Measurements from ENCODE around the gene WDR33. TPM values are rescaled to one million over a fixed set of nuclear protein-coding genes. Genes with fewer than 3 reads are reported as not detected.
"Not testable (repeated sequence)": the region's sequence is repeated elsewhere in the genome, so short reads cannot be mapped to it uniquely, and the experiment has no call there.

The WDR33 gene
- total RNA-seq, 2 donors from 2014 or later, result 25.4 to 41.9 TPM

DNA sequence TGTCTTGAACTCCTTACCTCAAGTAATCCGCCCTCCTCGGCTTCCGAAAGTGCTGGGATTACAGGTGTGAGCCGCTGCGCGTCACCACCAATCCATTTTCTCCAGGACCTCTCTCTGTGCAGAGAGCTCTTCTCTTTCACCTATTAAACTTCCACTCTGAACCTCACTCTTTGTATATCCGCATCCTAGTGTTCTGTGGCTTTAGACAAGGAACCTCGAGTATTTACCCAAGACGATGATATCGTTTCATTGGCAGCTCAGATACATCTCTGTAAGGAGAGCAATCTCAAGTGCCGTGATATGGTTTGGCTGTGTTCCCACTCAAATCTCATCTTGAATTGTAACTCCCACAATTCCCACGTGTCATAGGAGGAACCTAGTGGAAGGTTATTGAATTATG is 15.1 kb upstream of the WDR33 start:
- 83% methylated on average over 12 of the region's 12 CpGs for WGBS
- intact Hi-C loops (cut with DNase I), result no loop called here

DNA sequence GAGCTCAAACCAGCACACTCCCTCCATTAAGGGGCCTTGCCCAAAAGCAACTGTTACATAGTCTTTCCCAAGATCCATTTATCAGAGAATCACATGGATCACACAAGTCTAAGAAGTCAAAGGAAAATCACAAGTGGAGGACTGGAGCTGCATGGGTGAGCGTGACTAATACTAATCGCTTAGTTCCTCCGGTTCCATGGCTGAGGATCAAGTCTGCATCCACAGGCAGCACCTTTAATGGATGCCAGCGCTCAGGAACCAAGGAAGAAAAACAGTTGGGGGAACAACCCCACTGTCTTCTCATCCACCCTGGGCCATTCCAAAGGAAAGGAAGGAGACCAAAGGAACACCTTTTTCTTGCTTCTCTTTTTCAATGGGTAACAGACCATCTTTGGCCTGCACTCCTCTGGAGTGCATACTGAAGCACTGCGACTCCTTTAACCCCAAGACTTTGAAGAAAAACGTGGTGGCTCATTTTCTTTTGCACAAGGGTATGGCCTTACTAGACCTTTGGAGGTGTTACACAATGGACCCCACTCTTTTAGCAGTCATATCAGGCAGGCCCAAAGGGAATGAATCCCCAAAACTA is 9.2 kb upstream of the WDR33 start:
- WGBS, result 80% methylated on average over 6 of the region's 6 CpGs
- intact Hi-C loops (cut with DNase I), result no loop called here
- TF ChIP-seq, protein P1, sequence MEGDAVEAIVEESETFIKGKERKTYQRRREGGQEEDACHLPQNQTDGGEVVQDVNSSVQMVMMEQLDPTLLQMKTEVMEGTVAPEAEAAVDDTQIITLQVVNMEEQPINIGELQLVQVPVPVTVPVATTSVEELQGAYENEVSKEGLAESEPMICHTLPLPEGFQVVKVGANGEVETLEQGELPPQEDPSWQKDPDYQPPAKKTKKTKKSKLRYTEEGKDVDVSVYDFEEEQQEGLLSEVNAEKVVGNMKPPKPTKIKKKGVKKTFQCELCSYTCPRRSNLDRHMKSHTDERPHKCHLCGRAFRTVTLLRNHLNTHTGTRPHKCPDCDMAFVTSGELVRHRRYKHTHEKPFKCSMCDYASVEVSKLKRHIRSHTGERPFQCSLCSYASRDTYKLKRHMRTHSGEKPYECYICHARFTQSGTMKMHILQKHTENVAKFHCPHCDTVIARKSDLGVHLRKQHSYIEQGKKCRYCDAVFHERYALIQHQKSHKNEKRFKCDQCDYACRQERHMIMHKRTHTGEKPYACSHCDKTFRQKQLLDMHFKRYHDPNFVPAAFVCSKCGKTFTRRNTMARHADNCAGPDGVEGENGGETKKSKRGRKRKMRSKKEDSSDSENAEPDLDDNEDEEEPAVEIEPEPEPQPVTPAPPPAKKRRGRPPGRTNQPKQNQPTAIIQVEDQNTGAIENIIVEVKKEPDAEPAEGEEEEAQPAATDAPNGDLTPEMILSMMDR (IDR thresholded peaks at IDR 0.05), result no peak
- TF ChIP-seq POLR2AphosphoS5 (IDR thresholded peaks at IDR 0.05) (no peak), POLR2A (IDR thresholded peaks at IDR 0.05) (no peak)
- no peaks in the 10 kb centered on the region for H3K9me3 ChIP-seq
- no peak overlapping the region for H3K4me3 ChIP-seq
- no peaks in the 10 kb centered on the region for H3K36me3 ChIP-seq
- H3K4me1 ChIP-seq (replicated peaks), result no peaks in the 10 kb centered on the region
- H3K27ac ChIP-seq, result no peak overlapping the region
- DNase-seq (ENCODE audit: low spot score), result no peak
- no peaks in the 10 kb centered on the region for H3K27me3 ChIP-seq (replicated peaks; ENCODE audit: insufficient read depth)

More for the DNA sequence above, 15.1 kb upstream of the WDR33 start:
- Histone ChIP-seq H3K4me1 (replicated peaks) (no peaks in the 10 kb centered on the region), H3K4me3 (no peak overlapping the region), H3K36me3 (no peaks in the 10 kb centered on the region), H3K27ac (no peak overlapping the region), H3K27me3 (replicated peaks; ENCODE audit: insufficient read depth) (no peaks in the 10 kb centered on the region), H3K9me3 (no peaks in the 10 kb centered on the region)
- TF ChIP-seq POLR2AphosphoS5 (IDR thresholded peaks at IDR 0.05), result no peak
- TF ChIP-seq, protein P1 (IDR thresholded peaks at IDR 0.05), result no peak
- TF ChIP-seq POLR2A (IDR thresholded peaks at IDR 0.05), result no peak
- no peak for DNase-seq (ENCODE audit: low spot score)

DNA sequence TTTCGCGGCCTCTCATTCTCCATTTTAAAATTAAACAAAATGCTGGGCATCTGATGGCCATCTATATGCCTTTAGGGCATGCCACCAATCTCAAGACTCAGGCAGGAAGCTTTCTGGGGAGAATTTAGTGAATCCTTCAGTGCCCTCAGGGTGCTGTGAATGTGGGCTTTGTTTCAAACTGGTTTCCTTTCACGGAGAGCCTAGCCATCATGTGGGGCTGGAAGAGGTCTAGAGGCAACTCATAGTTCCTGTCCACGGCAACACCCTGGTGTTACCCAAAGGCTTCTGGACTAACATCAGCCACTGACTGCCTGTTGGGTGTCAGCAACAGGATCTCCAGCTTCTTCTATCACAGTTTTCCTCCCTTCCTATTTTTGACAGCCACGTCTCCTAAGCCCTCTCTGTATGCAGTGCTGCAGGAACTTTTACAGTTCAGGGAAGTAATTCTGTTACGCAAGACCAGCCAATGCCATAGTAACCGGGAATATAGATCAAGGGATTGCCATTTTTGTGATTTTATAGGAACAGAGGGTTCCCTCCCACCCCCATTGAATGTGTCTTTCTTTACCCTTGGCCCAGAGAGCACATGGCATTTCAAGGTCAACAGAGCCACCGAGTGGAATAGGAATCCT is 7.9 kb upstream of the WDR33 start:
- TF ChIP-seq POLR2A (IDR thresholded peaks at IDR 0.05), result no peak
- no peak for TF ChIP-seq POLR2AphosphoS5 (IDR thresholded peaks at IDR 0.05)
- TF ChIP-seq, protein P1 (IDR thresholded peaks at IDR 0.05), result no peak
- Histone ChIP-seq H3K27me3 (replicated peaks; ENCODE audit: insufficient read depth) (no peaks in the 10 kb centered on the region), H3K36me3 (no peaks in the 10 kb centered on the region), H3K27ac (no peak overlapping the region), H3K4me1 (replicated peaks) (no peaks in the 10 kb centered on the region), H3K9me3 (no peaks in the 10 kb centered on the region), H3K4me3 (no peak overlapping the region)
- DNase-seq (ENCODE audit: low spot score), result no peak
- intact Hi-C loops (cut with DNase I), result no loop called here
- 76% methylated on average over 8 of the region's 8 CpGs for WGBS

DNA sequence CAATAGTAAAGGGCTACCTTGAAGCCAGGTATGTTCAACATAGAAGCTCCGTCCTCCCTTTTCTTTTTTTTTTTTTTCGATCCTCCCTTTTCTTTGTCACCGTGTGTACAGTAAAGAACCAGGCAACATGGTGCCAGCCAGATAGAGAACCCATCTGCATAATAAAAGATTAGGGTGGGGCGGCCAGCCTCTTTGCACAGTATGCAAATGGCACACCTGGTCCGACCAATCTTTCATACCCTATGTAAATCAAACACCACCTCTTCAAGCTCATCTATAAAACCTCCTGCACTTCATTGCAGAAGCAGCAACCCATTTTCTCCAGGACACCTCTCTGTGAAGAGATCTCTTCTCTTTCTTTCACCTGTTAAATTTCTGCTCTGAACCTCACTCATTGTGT is 7.3 kb upstream of the WDR33 start:
- intact Hi-C loops (cut with DNase I), result no loop called here
- H3K27ac ChIP-seq, result no peak overlapping the region
- no peak overlapping the region for H3K4me3 ChIP-seq
- TF ChIP-seq POLR2AphosphoS5 (IDR thresholded peaks at IDR 0.05) (no peak), POLR2A (IDR thresholded peaks at IDR 0.05) (no peak)
- TF ChIP-seq, protein P1 (IDR thresholded peaks at IDR 0.05), result no peak
- WGBS, result 61% methylated on average over 5 of the region's 5 CpGs
- no peaks in the 10 kb centered on the region for H3K27me3 ChIP-seq (replicated peaks; ENCODE audit: insufficient read depth)
- H3K36me3 ChIP-seq, result no peaks in the 10 kb centered on the region
- no peaks in the 10 kb centered on the region for H3K9me3 ChIP-seq
- H3K4me1 ChIP-seq (replicated peaks), result no peaks in the 10 kb centered on the region
- no peak for DNase-seq (ENCODE audit: low spot score)

DNA sequence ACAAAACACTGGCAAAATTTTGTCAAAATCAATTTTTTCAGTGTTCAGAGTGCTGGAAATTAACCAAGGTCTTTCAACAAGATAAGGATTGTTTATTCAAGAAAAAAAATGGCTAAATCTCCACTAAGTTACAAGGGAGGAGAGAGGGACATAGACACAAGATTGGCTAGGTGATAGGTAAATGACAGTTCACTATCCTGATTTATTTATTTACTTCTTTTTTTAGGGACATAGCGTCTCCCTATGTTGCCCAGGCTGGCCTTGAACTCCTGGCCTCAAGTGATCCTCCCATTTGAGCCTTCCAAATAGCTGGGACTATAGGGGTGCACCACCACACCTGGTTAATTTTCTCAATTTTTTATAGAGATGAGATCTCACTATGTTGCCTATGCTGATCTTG is 3.7 kb upstream of the WDR33 start:
- intact Hi-C loops (cut with DNase I), result no loop called here
- 93% methylated on average over 1 of the region's 1 CpG for WGBS
- Histone ChIP-seq H3K4me1 (replicated peaks) (no peaks in the 10 kb centered on the region), H3K27me3 (replicated peaks; ENCODE audit: insufficient read depth) (no peaks in the 10 kb centered on the region), H3K9me3 (no peaks in the 10 kb centered on the region), H3K36me3 (no peaks in the 10 kb centered on the region), H3K4me3 (no peak overlapping the region), H3K27ac (no peak overlapping the region)
- TF ChIP-seq POLR2AphosphoS5 (IDR thresholded peaks at IDR 0.05) (no peak), POLR2A (IDR thresholded peaks at IDR 0.05) (no peak)
- TF ChIP-seq, protein P1 (IDR thresholded peaks at IDR 0.05), result no peak
- no peak for DNase-seq (ENCODE audit: low spot score)

DNA sequence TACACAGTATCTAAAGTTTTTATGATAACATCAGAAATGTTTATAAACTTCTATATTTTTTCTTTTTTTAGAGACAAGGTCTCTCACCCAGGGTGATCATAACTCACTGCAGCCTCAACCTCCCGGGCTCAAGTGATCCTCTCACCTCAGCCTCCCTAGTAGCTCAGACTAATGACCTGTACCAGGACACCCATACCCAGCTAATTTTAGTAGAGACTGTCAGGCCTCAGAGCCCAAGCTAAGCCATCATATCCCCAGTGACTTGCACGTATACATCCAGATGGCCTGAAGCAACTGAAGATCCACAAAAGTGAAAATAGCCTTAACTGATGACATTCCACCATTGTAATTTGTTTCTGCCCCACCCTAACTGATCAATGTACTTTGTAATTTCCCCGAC is 1.5 kb upstream of the WDR33 start:
- intact Hi-C loops (cut with DNase I); H3K4me3 ChIP-seq; DNase-seq (ENCODE audit: low spot score); H3K4me1 ChIP-seq (replicated peaks); H3K27me3 ChIP-seq (replicated peaks; ENCODE audit: insufficient read depth); H3K9me3 ChIP-seq; H3K36me3 ChIP-seq; H3K27ac ChIP-seq: not testable (repeated sequence)
- 98% methylated on average over 3 of the region's 3 CpGs for WGBS
